ENCODE results near the gene ITGB1.
"Not testable (repeated sequence)": the region's sequence is repeated elsewhere in the genome, so short reads cannot be mapped to it uniquely, and the experiment has no call there.

Gene ITGB1

GRCh38 chr10:32980242-32980557 lies 22.2 kb upstream of the ITGB1 start:
- Histone ChIP-seq H3K27me3 (replicated peaks in 2 of 5; ENCODE audit: control insufficient read depth in 4 of 5, insufficient read depth in 5 of 5, low read length in 4 of 5) (no peaks in the 10 kb centered on the region), H3K4me1 (ENCODE audit: control extremely low read depth in 1 of 4, control insufficient read depth in 4 of 4, insufficient read depth in 4 of 4, low read length in 3 of 4) (peaks cover 9 to 26% (median 22%) of the 10 kb centered on the region in 4 experiments), H3K9me3 (ENCODE audit: control extremely low read depth in 1 of 5, control insufficient read depth in 4 of 5, insufficient read depth in 2 of 5, low read depth in 1 of 5, low read length in 4 of 5) (no peaks in the 10 kb centered on the region), H3K36me3 (ENCODE audit: control insufficient read depth in 4 of 4, insufficient read depth in 4 of 4, low read length in 3 of 4) (no peaks in the 10 kb centered on the region), H3K27ac (ENCODE audit: insufficient read depth in 1 of 2, low read depth in 1 of 2, low read length in 2 of 2, poor library complexity in 1 of 2, severe bottlenecking in 2 of 2) (peak overlapping the region in 1 of 2 experiments; percentile 75), H3K4me3 (ENCODE audit: control insufficient read depth in 1 of 7, extremely low read depth in 1 of 7, insufficient read depth in 4 of 7, low read depth in 2 of 7, low read length in 6 of 7) (peak overlapping the region; percentile 29 to 87 (median 70))
- ChIA-PET POLR2A (interaction anchor here (1.0 kb wide), 1 partner anchor 21 kb away, joined by 4 read pairs; no protein-coding TSS in a partner anchor), CTCF (interaction anchor here (0.8 to 1.8 kb wide), 4 partner anchors 9 to 31 kb away, joined by 3 to 7 read pairs (median 4); no protein-coding TSS in a partner anchor)
- DNase-seq: no peak
- 0% methylated on average over 4 of the region's 6 CpGs for WGBS (ENCODE audit: insufficient coverage)

GRCh38 chr10:32979719-32980118 lies 21.7 kb upstream of the ITGB1 start:
- H3K27ac ChIP-seq (ENCODE audit: insufficient read depth in 1 of 2, low read depth in 1 of 2, low read length in 2 of 2, poor library complexity in 1 of 2, severe bottlenecking in 2 of 2); H3K36me3 ChIP-seq (ENCODE audit: control insufficient read depth in 4 of 4, insufficient read depth in 4 of 4, low read length in 3 of 4); H3K9me3 ChIP-seq (ENCODE audit: control extremely low read depth in 1 of 5, control insufficient read depth in 4 of 5, insufficient read depth in 2 of 5, low read depth in 1 of 5, low read length in 4 of 5); H3K27me3 ChIP-seq (replicated peaks in 2 of 5; ENCODE audit: control insufficient read depth in 4 of 5, insufficient read depth in 5 of 5, low read length in 4 of 5); POLR2A ChIA-PET; DNase-seq: not testable (repeated sequence)
- peaks cover 9 to 26% (median 22%) of the 10 kb centered on the region in 4 experiments for H3K4me1 ChIP-seq (ENCODE audit: control extremely low read depth in 1 of 4, control insufficient read depth in 4 of 4, insufficient read depth in 4 of 4, low read length in 3 of 4)
- WGBS (ENCODE audit: insufficient coverage): 100% methylated on average over 4 of the region's 14 CpGs
- H3K4me3 ChIP-seq (ENCODE audit: control insufficient read depth in 1 of 7, extremely low read depth in 1 of 7, insufficient read depth in 4 of 7, low read depth in 2 of 7, low read length in 6 of 7): peak overlapping the region in 2 of 7 experiments; percentile 66 to 87
- CTCF ChIA-PET: interaction anchor here (0.8 to 1.8 kb wide), 3 partner anchors 8 to 18 kb away, joined by 3 to 7 read pairs (median 4); no protein-coding TSS in a partner anchor

- CTCF ChIA-PET: interaction anchor here (1.2 kb wide), 1 partner anchor 17 kb away, joined by 4 read pairs; no protein-coding TSS in a partner anchor
- POLR2A ChIA-PET: no interaction called here
- no peak overlapping the region for H3K27ac ChIP-seq (ENCODE audit: insufficient read depth in 1 of 2, low read depth in 1 of 2, low read length in 2 of 2, poor library complexity in 1 of 2, severe bottlenecking in 2 of 2)
These were observed 21.0 kb upstream of the ITGB1 start for GRCh38 chr10:32979041-32979440.

GRCh38 chr10:32977846-32978809 lies 20.1 kb upstream of the ITGB1 start:
- H3K27ac ChIP-seq (ENCODE audit: insufficient read depth in 1 of 2, low read depth in 1 of 2, low read length in 2 of 2, poor library complexity in 1 of 2, severe bottlenecking in 2 of 2); H3K27me3 ChIP-seq (replicated peaks in 2 of 5; ENCODE audit: control insufficient read depth in 4 of 5, insufficient read depth in 5 of 5, low read length in 4 of 5); CTCF ChIA-PET; DNase-seq; H3K36me3 ChIP-seq (ENCODE audit: control insufficient read depth in 4 of 4, insufficient read depth in 4 of 4, low read length in 3 of 4); H3K4me3 ChIP-seq (ENCODE audit: control insufficient read depth in 1 of 7, extremely low read depth in 1 of 7, insufficient read depth in 4 of 7, low read depth in 2 of 7, low read length in 6 of 7); H3K9me3 ChIP-seq (ENCODE audit: control extremely low read depth in 1 of 5, control insufficient read depth in 4 of 5, insufficient read depth in 2 of 5, low read depth in 1 of 5, low read length in 4 of 5); POLR2A ChIA-PET: not testable (repeated sequence)
- WGBS (ENCODE audit: insufficient coverage): no CpG with 5 or more reads among the region's 4 CpGs
- peaks cover 9 to 25% (median 22%) of the 10 kb centered on the region in 4 experiments for H3K4me1 ChIP-seq (ENCODE audit: control extremely low read depth in 1 of 4, control insufficient read depth in 4 of 4, insufficient read depth in 4 of 4, low read length in 3 of 4)

More at GRCh38 chr10:32979041-32979440, 21.0 kb upstream of the ITGB1 start:
- no peaks in the 10 kb centered on the region for H3K36me3 ChIP-seq (ENCODE audit: control insufficient read depth in 4 of 4, insufficient read depth in 4 of 4, low read length in 3 of 4)
- no peaks in the 10 kb centered on the region for H3K27me3 ChIP-seq (replicated peaks in 2 of 5; ENCODE audit: control insufficient read depth in 4 of 5, insufficient read depth in 5 of 5, low read length in 4 of 5)
- DNase-seq: no peak
- H3K4me1 ChIP-seq (ENCODE audit: control extremely low read depth in 1 of 4, control insufficient read depth in 4 of 4, insufficient read depth in 4 of 4, low read length in 3 of 4): peaks cover 9 to 26% (median 22%) of the 10 kb centered on the region in 4 experiments
- H3K4me3 ChIP-seq (ENCODE audit: control insufficient read depth in 1 of 7, extremely low read depth in 1 of 7, insufficient read depth in 4 of 7, low read depth in 2 of 7, low read length in 6 of 7): no peak overlapping the region
- H3K9me3 ChIP-seq (ENCODE audit: control extremely low read depth in 1 of 5, control insufficient read depth in 4 of 5, insufficient read depth in 2 of 5, low read depth in 1 of 5, low read length in 4 of 5): no peaks in the 10 kb centered on the region
- 88% methylated on average over 1 of the region's 3 CpGs for WGBS (ENCODE audit: insufficient coverage)

GRCh38 chr10:32976338-32976737 lies 18.3 kb upstream of the ITGB1 start:
- Histone ChIP-seq H3K4me1 (ENCODE audit: control extremely low read depth in 1 of 4, control insufficient read depth in 4 of 4, insufficient read depth in 4 of 4, low read length in 3 of 4) (peaks cover 4 to 26% (median 15%) of the 10 kb centered on the region in 4 experiments), H3K36me3 (ENCODE audit: control insufficient read depth in 4 of 4, insufficient read depth in 4 of 4, low read length in 3 of 4) (no peaks in the 10 kb centered on the region), H3K27ac (ENCODE audit: insufficient read depth in 1 of 2, low read depth in 1 of 2, low read length in 2 of 2, poor library complexity in 1 of 2, severe bottlenecking in 2 of 2) (no peak overlapping the region), H3K4me3 (ENCODE audit: control insufficient read depth in 1 of 7, extremely low read depth in 1 of 7, insufficient read depth in 4 of 7, low read depth in 2 of 7, low read length in 6 of 7) (no peak overlapping the region), H3K9me3 (ENCODE audit: control extremely low read depth in 1 of 5, control insufficient read depth in 4 of 5, insufficient read depth in 2 of 5, low read depth in 1 of 5, low read length in 4 of 5) (no peaks in the 10 kb centered on the region), H3K27me3 (replicated peaks in 2 of 5; ENCODE audit: control insufficient read depth in 4 of 5, insufficient read depth in 5 of 5, low read length in 4 of 5) (no peaks in the 10 kb centered on the region)
- WGBS (ENCODE audit: insufficient coverage): 100% methylated on average over 2 of the region's 3 CpGs
- no peak for DNase-seq
- ChIA-PET POLR2A (no interaction called here), CTCF (no interaction called here)

- H3K27ac ChIP-seq (ENCODE audit: insufficient read depth in 1 of 2, low read depth in 1 of 2, low read length in 2 of 2, poor library complexity in 1 of 2, severe bottlenecking in 2 of 2): no peak overlapping the region
- no peak overlapping the region for H3K4me3 ChIP-seq (ENCODE audit: control insufficient read depth in 1 of 7, extremely low read depth in 1 of 7, insufficient read depth in 4 of 7, low read depth in 2 of 7, low read length in 6 of 7)
- POLR2A ChIA-PET: no interaction called here
- DNase-seq: peak in 1 of 3 donors; percentile 45
- CTCF ChIA-PET: no interaction called here
- no peaks in the 10 kb centered on the region for H3K36me3 ChIP-seq (ENCODE audit: control insufficient read depth in 4 of 4, insufficient read depth in 4 of 4, low read length in 3 of 4)
- no peaks in the 10 kb centered on the region for H3K27me3 ChIP-seq (replicated peaks in 2 of 5; ENCODE audit: control insufficient read depth in 4 of 5, insufficient read depth in 5 of 5, low read length in 4 of 5)
- H3K4me1 ChIP-seq (ENCODE audit: control extremely low read depth in 1 of 4, control insufficient read depth in 4 of 4, insufficient read depth in 4 of 4, low read length in 3 of 4): peaks cover 0 to 11% (median 0%) of the 10 kb centered on the region in 4 experiments
- H3K9me3 ChIP-seq (ENCODE audit: control extremely low read depth in 1 of 5, control insufficient read depth in 4 of 5, insufficient read depth in 2 of 5, low read depth in 1 of 5, low read length in 4 of 5): no peaks in the 10 kb centered on the region
These were observed 14.9 kb upstream of the ITGB1 start for GRCh38 chr10:32972929-32973328.

- H3K27me3 ChIP-seq (replicated peaks in 2 of 5; ENCODE audit: control insufficient read depth in 4 of 5, insufficient read depth in 5 of 5, low read length in 4 of 5): no peaks in the 10 kb centered on the region
- H3K4me3 ChIP-seq (ENCODE audit: control insufficient read depth in 1 of 7, extremely low read depth in 1 of 7, insufficient read depth in 4 of 7, low read depth in 2 of 7, low read length in 6 of 7): no peak overlapping the region
- no peak for DNase-seq
- POLR2A ChIA-PET: no interaction called here
- CTCF ChIA-PET: interaction anchor here (1.6 kb wide), 1 partner anchor 8 kb away, joined by 7 read pairs; no protein-coding TSS in a partner anchor
- H3K36me3 ChIP-seq (ENCODE audit: control insufficient read depth in 4 of 4, insufficient read depth in 4 of 4, low read length in 3 of 4): no peaks in the 10 kb centered on the region
- peaks cover 0 to 11% (median 0%) of the 10 kb centered on the region in 4 experiments for H3K4me1 ChIP-seq (ENCODE audit: control extremely low read depth in 1 of 4, control insufficient read depth in 4 of 4, insufficient read depth in 4 of 4, low read length in 3 of 4)
- peak overlapping the region in 1 of 2 experiments; percentile 57 for H3K27ac ChIP-seq (ENCODE audit: insufficient read depth in 1 of 2, low read depth in 1 of 2, low read length in 2 of 2, poor library complexity in 1 of 2, severe bottlenecking in 2 of 2)
- no peaks in the 10 kb centered on the region for H3K9me3 ChIP-seq (ENCODE audit: control extremely low read depth in 1 of 5, control insufficient read depth in 4 of 5, insufficient read depth in 2 of 5, low read depth in 1 of 5, low read length in 4 of 5)
- WGBS (ENCODE audit: insufficient coverage): 76% methylated on average over 4 of the region's 4 CpGs
These were observed 14.4 kb upstream of the ITGB1 start for GRCh38 chr10:32972460-32972859.
